COLO668 (cell line): ENCODE measurements around the gene UST.
"Not testable (repeated sequence)": the region's sequence is repeated elsewhere in the genome, so short reads cannot be mapped to it uniquely, and the experiment has no call there.

ENCODE experiments used
- DNase-seq: peaks from one replicate; lab custom pipeline; 2025; ENCODE audit not compliant: unreplicated experiment; lab: John Stamatoyannopoulos, UW

The UST gene

DNA sequence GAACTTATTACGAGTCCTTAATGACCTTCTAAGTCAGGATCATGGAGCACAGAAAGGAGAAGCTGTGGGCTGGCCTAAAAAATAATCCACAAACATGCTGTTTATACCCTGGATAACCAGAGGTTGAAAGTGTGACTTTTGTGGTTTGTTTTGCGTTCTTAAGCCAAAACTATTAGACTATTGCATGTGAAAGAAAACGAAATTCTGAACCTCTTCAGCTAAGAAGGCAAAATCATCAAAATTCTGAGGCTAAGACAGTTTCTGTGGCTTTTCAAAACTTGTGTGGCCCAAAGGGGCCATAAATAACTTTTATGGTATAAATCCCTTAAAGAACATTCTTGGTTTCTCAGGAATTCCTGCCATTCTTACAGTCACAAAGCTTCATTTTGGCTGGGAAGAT lies 251.0 kb downstream of the UST start:
- no peak for DNase-seq

DNA sequence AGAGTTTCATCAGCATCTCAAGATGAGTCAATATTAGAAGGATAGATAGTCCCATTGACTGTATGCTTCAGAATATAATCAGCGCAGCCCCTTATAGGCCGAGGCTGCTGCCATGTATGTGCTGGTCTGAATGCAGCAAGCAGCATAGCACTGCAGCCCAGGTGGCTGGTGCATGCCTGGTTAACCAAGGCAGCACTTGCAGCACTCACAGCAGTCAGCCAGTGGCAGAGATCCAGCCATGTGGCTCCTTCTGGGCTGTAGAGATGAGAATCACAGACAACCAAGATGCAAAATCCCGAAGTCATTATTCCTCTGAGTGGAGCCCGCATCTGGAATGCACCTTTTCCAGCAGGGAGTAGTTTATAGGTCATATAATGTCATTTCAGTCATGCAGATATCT lies 251.9 kb downstream of the UST start:
- DNase-seq, result no peak

DNA sequence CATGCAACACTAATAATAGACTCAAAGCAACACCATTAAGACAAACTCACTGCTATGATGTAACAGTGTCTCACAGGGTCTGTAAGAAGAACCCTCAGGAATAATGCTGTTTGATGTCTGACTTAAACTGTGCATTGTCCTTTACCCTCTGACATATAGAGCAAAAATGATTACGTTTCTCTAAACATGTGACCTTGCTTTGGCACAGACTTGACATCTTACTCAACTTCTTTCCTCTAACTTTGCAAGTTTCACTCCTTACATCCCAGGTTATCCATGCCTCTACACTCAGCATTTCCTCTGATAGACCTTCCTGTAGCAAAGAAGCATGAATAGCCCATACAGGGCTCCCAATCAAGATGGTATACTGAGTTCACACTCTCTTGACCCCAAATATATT lies 252.7 kb downstream of the UST start:
- DNase-seq, result no peak

DNA sequence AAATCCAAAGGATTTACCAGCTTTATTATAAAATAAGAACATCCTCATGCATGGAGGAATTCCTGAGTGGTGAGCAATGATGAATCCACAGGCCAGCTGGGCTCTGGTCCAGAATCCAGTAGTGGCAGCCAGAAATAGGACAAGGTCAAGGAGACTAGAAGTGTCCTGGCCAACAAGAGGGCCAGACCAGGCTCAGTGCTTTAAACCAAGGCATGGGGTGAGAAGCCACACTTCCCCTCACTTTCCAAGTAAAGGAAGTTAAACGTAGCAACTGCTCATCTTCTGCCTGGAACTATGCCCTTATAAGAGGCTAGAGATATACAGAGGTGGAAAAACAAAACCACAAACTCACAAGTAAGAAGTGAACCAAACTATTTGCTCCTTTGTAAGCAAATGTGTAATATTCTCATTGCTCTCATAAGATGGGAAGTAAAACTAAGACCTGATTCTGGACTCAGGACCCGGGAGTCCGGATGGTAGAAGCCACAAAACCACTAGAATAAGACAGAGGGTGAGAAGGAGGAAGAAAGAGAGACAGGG lies 253.2 kb downstream of the UST start:
- no peak for DNase-seq

DNA sequence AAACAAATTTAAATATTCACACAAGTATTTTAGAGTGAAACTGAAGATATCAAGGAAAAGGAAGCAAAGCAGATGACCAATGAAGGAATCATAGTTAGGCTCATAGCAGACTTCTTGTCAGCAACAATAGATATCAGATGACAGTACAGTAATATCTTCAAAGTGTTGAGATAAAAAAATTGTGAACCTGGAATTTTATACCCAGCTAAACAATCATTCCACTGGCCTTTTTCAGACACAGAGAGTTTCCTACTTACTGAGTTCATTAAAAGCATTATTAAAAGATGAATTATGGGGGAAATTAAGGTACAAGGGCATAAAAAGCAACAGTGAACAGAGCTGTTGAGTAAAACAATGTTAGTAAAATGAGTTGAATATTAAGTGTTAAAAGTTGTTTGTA lies 254.6 kb downstream of the UST start:
- no peak for DNase-seq

DNA sequence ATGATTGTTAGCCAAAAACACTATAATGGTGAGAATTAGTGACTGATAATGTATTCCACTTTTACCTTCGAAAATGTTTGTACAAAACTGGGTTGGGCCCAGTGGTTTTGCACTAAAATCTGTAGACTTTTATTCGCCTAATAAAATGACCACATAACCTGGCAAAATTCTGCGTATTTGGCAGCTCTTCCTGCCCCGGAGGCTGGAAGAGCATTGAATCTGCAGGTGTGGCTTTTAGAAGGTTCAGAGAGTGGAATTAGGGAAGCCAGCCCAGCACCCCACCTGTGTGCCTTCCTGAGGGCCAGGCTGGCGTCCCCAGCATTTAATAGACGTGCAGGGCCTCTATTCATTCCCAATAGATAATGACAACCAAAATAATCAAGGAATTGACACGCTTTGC lies 256.7 kb downstream of the UST start:
- DNase-seq, result no peak

DNA sequence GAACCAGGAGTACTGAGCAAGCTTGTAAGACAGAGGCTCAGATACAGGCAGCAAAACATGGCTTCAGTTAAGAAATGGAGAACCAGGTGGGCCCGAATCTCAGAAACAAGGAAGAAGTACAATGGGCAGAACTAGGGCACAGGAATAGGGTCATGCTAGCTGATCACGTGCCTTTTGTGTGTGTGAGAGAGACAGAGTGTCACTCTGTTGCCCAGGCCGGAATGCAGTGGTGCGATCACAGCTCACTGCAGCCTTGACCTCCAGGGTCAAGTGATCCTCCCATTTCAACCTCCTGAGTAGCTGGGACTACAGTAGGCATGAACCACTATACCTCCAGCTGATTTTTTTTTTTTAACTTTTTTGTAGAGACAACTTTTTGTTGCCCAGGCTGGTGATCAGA lies 257.8 kb downstream of the UST start:
- DNase-seq, result no peak

DNA sequence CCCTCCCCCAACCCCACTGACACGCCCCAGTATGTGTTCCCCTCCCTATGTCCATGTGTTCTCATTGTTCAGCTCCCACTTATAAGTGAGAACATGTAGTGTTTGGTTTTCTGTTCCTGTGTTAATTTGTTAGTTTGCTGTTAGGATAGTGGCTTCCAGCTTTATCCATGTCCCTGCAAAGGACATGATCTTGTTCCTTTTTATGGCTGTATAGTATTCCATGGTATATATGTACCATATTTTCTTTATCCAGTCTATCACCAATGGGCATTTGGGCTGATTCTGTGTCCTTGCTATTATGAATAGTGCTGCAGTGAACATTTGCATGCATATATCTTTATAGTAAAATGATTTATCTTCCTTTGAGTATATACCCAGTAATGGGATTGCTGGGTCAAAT lies 259.4 kb downstream of the UST start:
- DNase-seq, result not testable (repeated sequence)

DNA sequence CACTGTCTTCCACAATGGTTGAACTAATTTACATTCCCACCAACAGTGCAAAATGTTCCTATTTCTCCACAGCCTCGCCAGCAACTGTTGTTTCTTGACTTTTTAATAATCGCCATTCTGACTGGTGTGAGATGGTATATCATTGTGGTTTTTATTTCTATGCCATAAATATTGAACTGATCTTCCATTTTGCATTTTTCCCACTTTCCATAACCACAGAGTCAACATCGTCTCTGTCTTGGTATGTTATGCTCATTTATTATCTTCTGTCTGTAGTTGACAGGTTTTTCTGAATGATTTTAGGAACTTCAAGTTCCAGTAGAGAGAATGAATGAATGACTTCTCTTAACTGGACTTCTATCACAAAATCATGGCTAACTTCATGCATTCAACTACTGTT lies 259.8 kb downstream of the UST start:
- DNase-seq, result no peak

DNA sequence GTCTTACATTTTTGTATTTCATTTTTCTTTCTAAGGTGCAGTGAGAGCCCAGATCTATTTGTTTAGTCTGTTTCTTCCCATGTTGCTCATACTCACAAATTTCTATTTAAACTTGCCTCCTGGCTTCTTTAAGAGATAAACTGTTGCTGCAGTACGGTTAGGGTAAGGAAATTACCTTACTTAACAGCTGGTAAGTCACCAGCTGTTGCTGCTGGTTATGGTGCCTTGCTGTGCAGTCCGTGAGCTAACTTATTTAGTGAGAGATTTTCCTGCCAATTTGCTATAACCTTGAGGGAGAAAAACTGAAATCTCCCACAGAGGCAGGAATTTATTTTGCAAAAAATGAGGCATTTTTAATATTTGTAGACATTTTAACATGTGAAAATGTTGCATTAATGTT lies 261.0 kb downstream of the UST start:
- DNase-seq, result no peak

DNA sequence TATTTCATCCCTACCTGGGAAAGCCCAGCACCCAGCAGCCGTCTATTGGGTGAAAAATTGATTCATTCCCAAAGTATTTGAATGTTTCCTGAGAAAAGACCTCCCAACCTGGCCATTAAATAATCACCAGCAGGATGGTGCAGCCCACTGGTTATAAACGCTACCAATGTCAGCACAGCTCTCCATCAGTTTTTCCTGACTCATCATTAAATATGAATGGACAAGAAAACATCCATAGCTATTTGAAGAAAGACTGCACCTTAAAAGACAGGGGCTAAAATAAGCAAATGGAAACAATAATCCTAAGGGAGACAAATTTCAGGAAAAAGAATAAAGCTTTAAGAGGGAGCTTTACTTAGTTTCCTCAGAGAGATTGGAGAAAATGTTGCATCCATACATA lies 261.9 kb downstream of the UST start:
- DNase-seq, result no peak

DNA sequence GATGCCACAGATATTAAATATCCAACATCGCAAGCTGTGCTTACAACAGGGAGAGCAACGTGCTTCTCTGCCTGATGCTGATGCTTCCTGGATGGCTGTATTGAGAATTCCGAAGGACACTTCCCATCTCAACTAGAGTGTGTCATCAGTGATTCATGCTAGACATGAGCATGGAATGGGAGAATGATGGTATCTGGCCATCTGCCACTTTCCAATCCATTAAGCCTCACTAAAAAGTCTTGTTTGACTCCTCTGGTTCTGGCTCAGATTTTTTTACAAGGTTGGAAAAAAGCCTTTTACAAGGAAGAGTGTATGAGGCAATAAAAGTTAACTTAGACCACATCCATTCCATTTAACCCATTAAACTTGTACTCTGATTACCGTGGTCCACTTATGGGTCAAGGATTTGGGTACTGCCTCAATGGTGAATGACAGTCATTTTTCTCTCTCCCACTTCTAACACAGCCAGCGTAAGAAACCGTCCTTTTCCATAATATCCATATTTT lies 265.3 kb downstream of the UST start:
- no peak for DNase-seq

DNA sequence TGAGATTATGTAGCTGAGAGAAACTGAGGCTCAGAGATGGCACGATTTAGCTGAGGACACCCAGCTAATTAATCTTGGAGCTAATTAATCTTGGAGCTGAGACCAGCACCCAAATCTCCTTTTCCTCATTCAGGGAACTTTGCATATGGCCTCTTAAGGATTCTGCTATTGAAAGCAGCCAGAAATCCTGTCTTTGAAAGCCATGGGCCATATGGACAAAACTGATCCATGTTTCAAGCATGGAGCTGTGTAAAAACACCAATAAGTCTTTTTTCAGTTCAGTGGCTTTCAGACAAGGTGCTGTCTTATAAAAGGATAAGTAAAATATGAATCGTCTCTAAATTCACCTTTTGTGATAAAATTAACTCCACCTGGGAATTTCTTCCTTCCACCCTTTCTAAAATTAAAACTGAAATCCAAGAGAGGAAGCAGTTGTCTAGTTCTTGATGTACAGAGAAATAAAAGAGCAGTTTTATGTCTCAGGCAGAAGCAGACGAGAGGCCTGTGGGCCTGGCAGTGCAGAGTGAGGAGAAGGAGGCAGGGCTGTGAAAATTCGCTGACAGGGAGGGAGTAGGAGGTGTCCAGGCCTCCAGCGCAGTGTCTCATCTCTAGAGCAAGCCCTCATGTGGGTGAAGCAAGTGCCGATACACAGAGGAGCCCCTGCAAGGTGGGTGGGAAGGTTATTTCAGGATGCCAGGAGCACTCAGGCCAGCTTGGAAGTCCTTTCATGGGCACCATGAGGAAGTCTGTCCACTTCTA lies 266.9 kb downstream of the UST start:
- DNase-seq, result no peak

DNA sequence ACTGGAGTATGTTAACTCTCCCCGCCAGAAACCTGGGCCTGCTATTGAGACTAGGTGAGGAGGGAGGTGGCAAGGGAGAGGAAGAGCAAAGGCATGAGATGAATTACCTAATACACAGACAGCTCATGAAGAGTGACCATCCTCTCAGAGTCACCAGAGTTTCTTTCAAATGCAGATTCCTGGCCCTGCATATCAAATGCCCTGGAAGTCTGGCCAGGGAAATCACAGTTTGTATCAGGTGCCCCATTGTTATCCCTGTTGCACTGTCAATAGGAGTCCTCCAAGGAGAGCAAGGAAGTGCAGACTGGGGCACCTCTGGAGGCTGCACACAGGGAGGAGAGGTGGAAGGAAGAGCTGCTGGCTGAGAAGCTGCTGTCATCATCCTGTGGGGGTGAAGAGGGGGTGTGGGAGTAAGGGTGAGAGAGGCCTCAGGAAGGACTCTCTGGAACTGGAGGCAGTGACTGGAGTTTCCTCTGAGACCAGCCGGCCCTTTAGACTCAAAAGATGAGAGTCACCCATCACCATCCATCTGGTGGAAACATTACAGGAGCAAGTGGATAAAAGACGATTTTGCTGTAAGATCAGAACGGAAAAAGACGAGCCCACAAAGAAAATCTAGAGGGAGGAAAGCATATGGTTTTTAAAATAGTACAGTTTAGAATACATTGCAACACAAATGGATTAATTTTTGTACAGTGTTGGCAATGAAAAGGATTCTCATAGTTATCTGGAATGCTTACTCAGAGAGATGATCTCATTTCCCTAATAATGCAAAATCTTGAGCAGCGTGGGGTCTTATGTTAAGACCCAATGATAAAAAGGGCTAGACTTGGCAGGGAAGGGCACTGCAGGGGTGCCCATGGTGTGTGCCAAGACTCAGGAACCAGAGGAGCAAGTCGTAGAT lies 268.1 kb downstream of the UST start:
- DNase-seq, result no peak

DNA sequence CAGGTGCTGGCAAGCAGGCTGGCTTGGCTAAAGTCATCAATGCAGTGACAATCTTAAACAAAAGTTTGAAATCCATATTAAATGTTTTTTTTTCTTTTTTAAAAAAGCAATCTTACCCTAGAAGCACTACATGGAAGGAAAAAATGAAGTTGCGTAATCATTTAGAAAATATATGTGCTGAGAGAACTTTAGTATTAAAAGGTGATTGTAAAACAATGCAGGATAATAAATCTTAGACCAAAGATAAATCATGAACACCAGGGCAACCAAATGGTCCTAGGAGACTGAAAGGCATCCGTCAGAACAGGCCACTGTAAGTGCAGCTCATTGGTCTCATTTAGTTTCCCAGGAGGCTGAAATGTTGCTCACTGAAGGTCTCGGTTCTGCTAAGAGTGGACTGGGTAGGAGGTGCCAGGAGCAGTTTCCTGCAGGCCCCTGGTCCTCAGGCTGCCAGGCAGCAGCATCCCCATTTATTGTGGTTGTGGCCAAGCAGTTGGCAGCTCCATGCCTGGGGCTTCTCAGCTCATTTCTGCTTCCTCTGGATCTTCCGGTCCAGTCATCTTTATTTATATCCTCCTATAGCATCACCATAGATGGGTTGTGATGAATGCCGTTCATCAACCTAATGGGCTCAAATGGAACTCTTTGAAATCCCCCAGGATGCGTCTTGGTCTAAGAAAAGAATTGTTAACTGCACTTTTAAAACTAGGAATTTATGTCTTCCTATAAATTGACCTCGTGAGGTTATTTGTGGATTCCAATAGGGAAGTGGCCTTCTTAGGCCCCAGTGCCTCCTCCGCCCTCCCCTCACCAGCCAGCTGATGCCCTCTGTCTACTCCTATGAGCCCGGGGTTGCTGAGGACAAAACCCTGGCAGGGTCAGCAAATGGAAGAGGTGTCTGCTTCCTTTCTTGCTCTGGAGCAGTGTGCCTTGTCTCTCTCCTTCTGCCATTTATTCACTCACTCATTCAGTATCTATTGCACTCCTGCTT lies 269.0 kb downstream of the UST start:
- no peak for DNase-seq

DNA sequence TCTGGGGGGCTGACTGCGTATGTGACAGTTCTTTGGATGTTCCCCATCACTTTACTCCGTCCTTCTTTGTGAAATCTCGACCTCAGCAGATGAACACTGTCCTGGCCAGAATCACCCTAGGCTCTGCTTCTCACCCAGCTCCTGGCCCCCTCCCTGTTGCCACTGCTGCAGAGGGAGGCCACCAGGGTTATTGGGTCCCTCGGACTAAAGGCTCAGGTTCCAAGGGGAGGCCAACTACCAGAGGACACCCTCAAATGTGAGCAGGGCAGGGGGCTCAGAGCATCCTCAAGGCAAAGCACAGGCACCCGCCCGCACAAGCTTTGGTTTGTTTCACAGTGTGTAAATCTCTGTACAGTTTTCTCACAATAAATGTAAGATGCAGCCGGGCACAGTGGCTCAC lies 269.9 kb downstream of the UST start:
- no peak for DNase-seq

DNA sequence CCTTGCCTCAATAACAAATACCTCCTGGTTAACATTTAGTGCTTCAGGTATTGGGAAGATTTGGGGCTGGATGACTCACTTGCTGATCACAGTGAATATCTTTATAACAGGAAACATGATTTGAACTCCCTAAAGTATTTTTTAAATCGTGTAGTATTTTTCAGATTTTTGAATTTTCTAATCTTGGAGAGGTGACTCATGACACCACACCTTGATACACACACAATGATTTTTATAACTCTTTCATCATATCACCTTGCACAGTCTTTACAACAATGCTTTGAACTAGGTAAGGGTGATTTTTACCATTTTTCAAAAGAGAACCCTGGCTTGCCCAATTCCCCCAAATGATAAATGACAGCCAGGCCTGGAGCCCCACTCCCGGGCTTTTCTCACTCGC lies 273.5 kb downstream of the UST start:
- DNase-seq, result no peak

DNA sequence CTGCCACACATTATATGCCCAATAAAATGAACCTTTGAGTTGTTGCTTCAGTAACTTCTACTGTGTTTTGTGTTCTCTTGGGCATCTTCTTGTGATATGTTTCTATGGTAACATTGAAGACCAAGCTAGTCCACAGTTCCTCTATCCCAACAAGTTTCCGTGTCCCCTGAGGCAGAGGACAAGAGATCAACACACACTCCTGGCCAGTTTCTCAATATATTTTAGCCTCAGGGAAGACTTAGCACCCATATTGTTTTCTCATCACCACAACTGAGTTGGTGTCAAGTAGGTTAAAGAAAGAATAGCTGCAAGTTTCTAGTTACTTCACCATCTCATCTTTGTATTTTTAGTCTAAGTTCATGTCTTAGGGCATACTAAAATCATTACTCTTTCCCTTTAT lies 277.5 kb downstream of the UST start:
- no peak for DNase-seq

DNA sequence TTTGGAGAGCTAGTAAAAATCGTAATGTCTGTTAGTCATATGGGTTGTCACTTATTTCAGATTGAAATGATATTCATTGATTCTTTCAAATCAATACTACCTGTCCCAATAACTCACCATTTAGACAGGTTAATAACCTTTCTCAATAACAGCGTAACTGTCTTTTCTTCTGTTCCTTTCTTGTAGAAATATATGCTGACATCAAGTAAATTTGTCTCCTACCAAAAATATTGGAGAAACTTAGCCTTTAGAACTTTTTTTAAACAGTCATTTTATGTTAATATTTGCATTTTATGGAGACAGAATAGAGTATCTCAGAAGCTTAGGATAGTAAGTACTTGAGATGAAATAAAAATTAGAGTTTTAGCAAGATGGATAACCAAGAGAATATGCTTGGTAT lies 278.2 kb downstream of the UST start:
- DNase-seq, result no peak

DNA sequence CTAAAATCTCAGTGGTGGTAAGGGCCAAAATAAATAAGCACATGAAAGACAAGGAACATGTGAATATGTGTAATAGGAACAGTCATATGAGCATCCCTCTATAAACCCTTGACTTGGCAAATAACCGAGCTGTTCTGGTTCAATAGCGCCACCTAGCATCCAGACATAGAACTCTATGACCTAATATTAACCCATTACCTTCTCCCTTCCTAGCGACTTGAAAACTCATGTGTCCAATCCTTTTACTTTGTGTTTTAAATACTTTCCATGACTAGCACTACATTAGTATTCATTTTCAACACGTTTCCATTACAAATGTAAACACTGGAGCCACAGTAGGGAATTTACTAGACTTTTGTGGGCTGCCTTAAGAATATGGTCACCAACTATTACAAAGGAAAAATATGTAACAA lies 279.7 kb downstream of the UST start:
- peak; percentile 41 for DNase-seq

DNA sequence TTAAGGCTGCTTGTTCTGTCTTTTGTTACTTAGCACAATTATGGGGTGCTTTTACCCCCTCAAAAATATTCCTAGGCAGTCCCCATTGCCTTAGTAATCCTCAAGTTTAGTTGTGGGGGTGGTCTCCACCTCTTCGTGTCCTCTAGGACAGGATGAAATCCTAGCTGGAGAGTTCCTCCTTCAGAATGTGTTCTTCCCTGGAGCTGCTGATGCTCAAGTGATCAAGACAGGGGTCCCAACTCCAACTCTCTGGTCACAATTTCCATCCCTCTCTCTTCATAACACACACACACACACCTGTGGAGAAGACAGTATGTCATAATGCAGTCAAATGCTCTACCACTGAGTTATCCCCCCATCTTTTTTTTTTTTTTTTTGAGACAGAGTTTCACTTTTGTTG lies 280.7 kb downstream of the UST start:
- DNase-seq, result no peak
